B cell (primary cell): Measurements from ENCODE around the gene APIP. TPM values are rescaled to one million over a fixed set of nuclear protein-coding genes. Genes with fewer than 3 reads are reported as not detected.

Experiments used
- ATAC-seq: fragments of 200-7000 bp; cut with Tn5 transposase; one replicate; pipeline ENCODE4 v1.10.0; 2021; ENCODE audit warnings: low read depth, mild to moderate bottlenecking, moderate number of reproducible peaks, moderate library complexity
- CTCF ChIA-PET: fragments of 350-600 bp; sonication (Branson Sonifier 250); formaldehyde crosslinking; loops from one replicate; lab custom pipeline; 2021; ENCODE audit warnings: antibody characterized with exemption, inconsistent platforms; lab: Charles Lee
- POLR2A ChIA-PET: fragments of 350-600 bp; sonication (Branson Sonifier 250); formaldehyde crosslinking; loops from one replicate; lab custom pipeline; 2021; ENCODE audit warnings: antibody characterized with exemption; lab: Charles Lee
- DNase-seq: peaks from one replicate; pipeline ENCODE4 v3.0.0; 2013
- H2AFZ ChIP-seq: 2 replicates; pipeline ENCODE4 v1.6.1; 2012; ENCODE audit warnings: mild to moderate bottlenecking, low read depth, low read length; ENCODE audit not compliant: insufficient read depth, poor library complexity, severe bottlenecking
- H3K27ac ChIP-seq, 2 donors: 1 replicate in 1 of 2; 2 replicates in 1 of 2; pipeline ENCODE4 v1.5.1; 2012 to 2013; ENCODE audit warnings: low read length in 2 of 2, mild to moderate bottlenecking in 2 of 2, moderate library complexity in 1 of 2
- H3K27me3 ChIP-seq, 4 experiments: fragments of 200-600 bp in 1 of 4; sonication (generic) in 1 of 4; replicated peaks in 1 of 4; 1 replicate in 2 of 4; 2 replicates in 2 of 4; pipeline versions ENCODE4 v1.6.1 to v1.7.0; 2013 to 2016; ENCODE audit warnings: low read length in 3 of 4, mild to moderate bottlenecking in 2 of 4, mixed read lengths in 1 of 4, moderate library complexity in 1 of 4; ENCODE audit not compliant: insufficient read depth in 4 of 4, control insufficient read depth in 3 of 4; ENCODE audit errors: control extremely low read depth in 1 of 4
- H3K36me3 ChIP-seq, 2 experiments: replicated peaks in 1 of 2; 1 replicate in 1 of 2; 2 replicates in 1 of 2; pipeline versions ENCODE4 v1.6.1 to v1.7.1; 2013; ENCODE audit warnings: low read length in 1 of 2; ENCODE audit not compliant: insufficient read depth in 2 of 2, control insufficient read depth in 1 of 2; ENCODE audit errors: control extremely low read depth in 1 of 2, extremely low read depth in 1 of 2
- H3K4me1 ChIP-seq, 2 donors: fragments of 200-600 bp in 1 of 2; sonication (generic) in 1 of 2; 1 replicate in 1 of 2; 2 replicates in 1 of 2; pipeline versions ENCODE4 v1.5.1 to v1.6.1; 2013 to 2017; ENCODE audit warnings: low read length in 2 of 2; ENCODE audit not compliant: control insufficient read depth in 2 of 2, insufficient read depth in 2 of 2
- H3K4me2 ChIP-seq: replicated peaks from 2 replicates; pipeline ENCODE3; 2012; ENCODE audit warnings: mild to moderate bottlenecking, low read depth, low read length; ENCODE audit not compliant: poor library complexity, severe bottlenecking
- H3K4me3 ChIP-seq, 5 experiments: fragments of 200-600 bp in 1 of 5; sonication (generic) in 1 of 5; 1 replicate in 3 of 5; 2 replicates in 2 of 5; pipeline versions ENCODE4 v1.5.1 to v1.7.0; 2011 to 2016; ENCODE audit warnings: low read length in 4 of 5, mild to moderate bottlenecking in 4 of 5, low read depth in 2 of 5, control low read depth in 1 of 5, moderate library complexity in 1 of 5; ENCODE audit not compliant: insufficient read depth in 1 of 5; ENCODE audit errors: control extremely low read depth in 1 of 5, extremely low read depth in 1 of 5
- H3K79me2 ChIP-seq: fragments of 200-600 bp; sonication (generic); one replicate; pipeline ENCODE4 v1.6.0; 2016; ENCODE audit warnings: low read length; ENCODE audit not compliant: control insufficient read depth, insufficient read depth
- H3K9ac ChIP-seq: fragments of 200-600 bp; sonication (generic); 2 replicates; pipeline ENCODE4 v1.6.1; 2017; ENCODE audit warnings: mild to moderate bottlenecking, low read length, moderate library complexity
- H3K9me3 ChIP-seq, 3 donors: one replicate each; pipeline versions ENCODE4 v1.6.1 to v1.7.1; 2013; ENCODE audit warnings: low read length in 2 of 3; ENCODE audit not compliant: control insufficient read depth in 2 of 3, insufficient read depth in 1 of 3; ENCODE audit errors: control extremely low read depth in 1 of 3
- H4K20me1 ChIP-seq: 2 replicates; pipeline ENCODE4 v1.6.0; 2012; ENCODE audit warnings: mild to moderate bottlenecking, low read length; ENCODE audit not compliant: insufficient read depth, control insufficient read depth, poor library complexity, severe bottlenecking
- H3K27ac Mint-ChIP-seq: one replicate; pipeline ENCODE4 v1.8.0; 2021; ENCODE audit warnings: mixed read lengths
- H3K27me3 Mint-ChIP-seq: one replicate; pipeline ENCODE4 v1.8.0; 2021; ENCODE audit warnings: mixed read lengths
- H3K4me1 Mint-ChIP-seq: one replicate; pipeline ENCODE4 v1.8.0; 2021; ENCODE audit warnings: mixed read lengths
- H3K4me3 Mint-ChIP-seq: one replicate; pipeline ENCODE4 v1.8.0; 2021; ENCODE audit warnings: mixed read lengths
- H3K9me3 Mint-ChIP-seq: one replicate; pipeline ENCODE4 v1.8.0; 2022; ENCODE audit warnings: mixed read lengths; ENCODE audit not compliant: insufficient read depth
- EZH2 ChIP-seq: IDR thresholded peaks from 2 replicates; pipeline ENCODE4 v1.6.1; 2012; ENCODE audit warnings: borderline replicate concordance, low read depth, mild to moderate bottlenecking, moderate library complexity, low read length; ENCODE audit not compliant: insufficient read depth, poor library complexity, severe bottlenecking
- WGBS: methylation state at CpG from one replicate; pipeline ENCODE4 v1.1.5; 2013; ENCODE audit warnings: missing lambda C conversion rate; ENCODE audit not compliant: insufficient coverage; 5-methylcytosine and 5-hydroxymethylcytosine counted together
- intact Hi-C: fragments of 100-400 bp; cut with micrococcal nuclease; formaldehyde crosslinking; loops from one replicate; pipeline ENCODE4 v1.10.0; 2022
- polyA plus RNA-seq: library from polyadenylated mRNA; depleted of rRNA; stranded (reverse); fragments of >200 nt; gene quantifications from 2 replicates; pipeline ENCODE4 v1.2.3, GENCODE V29; 2012
- total RNA-seq, 2 donors: library from RNA; stranded (reverse); fragments of 120-200 nt in 1 of 2; gene quantifications; 1 replicate in 1 of 2; 2 replicates in 1 of 2; pipeline versions ENCODE4 v1.2.3 to v1.2.4, GENCODE V29; 2013 to 2022
- TF ChIP-seq, protein P1 (sequence below): fragments of 200-600 bp; IDR thresholded peaks from one replicate; pipeline ENCODE4 v1.8.0; 2022; ENCODE audit warnings: antibody characterized with exemption, mild to moderate bottlenecking

Gene APIP
- total and polyA plus RNA-seq, 2 donors (not counting 1 experiment from before 2014, with no cell fraction given) = 6.1 to 19.4 TPM

DNA sequence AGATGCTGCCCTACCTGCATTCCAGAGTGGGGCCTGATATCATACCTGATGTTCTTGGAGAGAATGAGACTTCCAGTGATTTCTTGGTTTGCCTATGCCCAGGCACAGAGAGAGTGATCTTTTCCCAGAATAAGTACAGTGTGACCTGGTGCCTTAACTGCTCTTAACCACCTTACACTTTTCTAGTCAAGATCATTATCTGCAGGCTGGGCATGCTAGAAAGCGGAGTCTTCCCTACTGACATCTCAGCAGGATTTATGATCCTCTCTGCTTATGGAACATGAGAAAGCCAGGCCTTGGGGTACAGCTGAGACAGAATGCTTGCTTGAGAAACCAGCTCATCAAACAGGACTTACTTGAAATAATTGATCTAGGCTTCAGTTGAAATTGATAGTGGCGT is 53.1 kb downstream of the APIP start:
- Histone ChIP-seq H3K9me3 (peaks cover 0 to 1% (median 0%) of the 10 kb centered on the region in 3 donors), H3K79me2 (no peaks in the 10 kb centered on the region), H4K20me1 (no peaks in the 10 kb centered on the region), H2AFZ (no peak overlapping the region), H3K4me2 (no peak overlapping the region), H3K4me1 (peaks cover 0 to 3% of the 10 kb centered on the region in 2 donors), H3K36me3 (peaks cover 0 to 1% of the 10 kb centered on the region in 2 experiments), H3K27me3 (no peaks in the 10 kb centered on the region), H3K4me3 (no peak overlapping the region), H3K27ac (no peak overlapping the region), H3K9ac (no peak overlapping the region)
- ATAC-seq (no peak), DNase-seq (no peak)
- peaks cover 7% of the 10 kb centered on the region for H3K27me3 Mint-ChIP-seq
- no peak overlapping the region for H3K27ac Mint-ChIP-seq
- H3K4me1 Mint-ChIP-seq = peaks cover 7% of the 10 kb centered on the region
- H3K4me3 Mint-ChIP-seq = no peak overlapping the region
- WGBS = 100% methylated on average over 1 of the region's 2 CpGs
- TF ChIP-seq, protein P1, sequence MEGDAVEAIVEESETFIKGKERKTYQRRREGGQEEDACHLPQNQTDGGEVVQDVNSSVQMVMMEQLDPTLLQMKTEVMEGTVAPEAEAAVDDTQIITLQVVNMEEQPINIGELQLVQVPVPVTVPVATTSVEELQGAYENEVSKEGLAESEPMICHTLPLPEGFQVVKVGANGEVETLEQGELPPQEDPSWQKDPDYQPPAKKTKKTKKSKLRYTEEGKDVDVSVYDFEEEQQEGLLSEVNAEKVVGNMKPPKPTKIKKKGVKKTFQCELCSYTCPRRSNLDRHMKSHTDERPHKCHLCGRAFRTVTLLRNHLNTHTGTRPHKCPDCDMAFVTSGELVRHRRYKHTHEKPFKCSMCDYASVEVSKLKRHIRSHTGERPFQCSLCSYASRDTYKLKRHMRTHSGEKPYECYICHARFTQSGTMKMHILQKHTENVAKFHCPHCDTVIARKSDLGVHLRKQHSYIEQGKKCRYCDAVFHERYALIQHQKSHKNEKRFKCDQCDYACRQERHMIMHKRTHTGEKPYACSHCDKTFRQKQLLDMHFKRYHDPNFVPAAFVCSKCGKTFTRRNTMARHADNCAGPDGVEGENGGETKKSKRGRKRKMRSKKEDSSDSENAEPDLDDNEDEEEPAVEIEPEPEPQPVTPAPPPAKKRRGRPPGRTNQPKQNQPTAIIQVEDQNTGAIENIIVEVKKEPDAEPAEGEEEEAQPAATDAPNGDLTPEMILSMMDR = no peak
- no peak for TF ChIP-seq EZH2
- CTCF ChIA-PET = no interaction called here
- intact Hi-C loops = no loop called here
- H3K9me3 Mint-ChIP-seq = peaks cover 3% of the 10 kb centered on the region
- POLR2A ChIA-PET = no interaction called here

DNA sequence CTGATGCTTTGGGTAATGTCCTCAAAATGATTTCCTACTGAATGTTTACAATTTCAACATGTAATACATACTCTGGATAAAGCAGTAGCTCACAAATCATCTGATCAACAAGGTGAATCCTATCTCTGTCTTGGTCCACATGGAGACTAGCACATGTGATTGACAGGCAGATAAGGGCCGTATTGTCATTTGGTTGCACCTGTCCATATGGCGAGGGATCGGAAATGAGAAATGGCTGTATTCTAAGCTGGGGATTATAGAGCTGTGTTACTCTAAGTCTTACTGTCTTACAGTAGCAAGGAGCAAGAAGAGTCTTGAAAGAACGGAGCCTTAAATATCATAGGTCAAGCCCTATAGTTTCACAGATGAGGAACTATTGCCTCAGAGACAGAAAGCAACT is 55.7 kb downstream of the APIP start:
- H3K27me3 ChIP-seq = no peaks in the 10 kb centered on the region
- no peak for TF ChIP-seq EZH2
- TF ChIP-seq, protein P1 = no peak
- Mint-ChIP-seq H3K9me3 (no peaks in the 10 kb centered on the region), H3K4me1 (peaks cover 7% of the 10 kb centered on the region), H3K4me3 (no peak overlapping the region), H3K27me3 (peaks cover 7% of the 10 kb centered on the region), H3K27ac (no peak overlapping the region)
- WGBS = 88% methylated on average over 3 of the region's 4 CpGs
- no peaks in the 10 kb centered on the region for H4K20me1 ChIP-seq
- intact Hi-C loops = no loop called here
- ChIA-PET CTCF (no interaction called here), POLR2A (no interaction called here)
- H3K9ac ChIP-seq = no peak overlapping the region
- no peaks in the 10 kb centered on the region for H3K79me2 ChIP-seq
- H2AFZ ChIP-seq = no peak overlapping the region
- H3K36me3 ChIP-seq = no peaks in the 10 kb centered on the region
- H3K27ac ChIP-seq = no peak overlapping the region
- ATAC-seq (no peak), DNase-seq (no peak)
- H3K4me1 ChIP-seq = peaks cover 0 to 3% of the 10 kb centered on the region in 2 donors
- no peak overlapping the region for H3K4me3 ChIP-seq
- H3K4me2 ChIP-seq = no peak overlapping the region
- H3K9me3 ChIP-seq = no peaks in the 10 kb centered on the region
